Limb (tissue), 2 donors: Measurements from ENCODE around the gene MS4A4E.
A peak's percentile ranks its signal among the peaks of the same experiment; 100 is the strongest.
"Not testable (repeated sequence)": the region's sequence is repeated elsewhere in the genome, so short reads cannot be mapped to it uniquely, and the experiment has no call there.

Experiments used
- DNase-seq, 2 donors: peaks; one replicate each; pipeline ENCODE4 v3.0.0-alpha.2; 2016; ENCODE audit errors: extremely low spot score in 2 of 2

The MS4A4E gene

GRCh38 chr11:60221692-60222091 is 21.2 kb downstream of the MS4A4E start:
- DNase-seq, result no peak

DNA sequence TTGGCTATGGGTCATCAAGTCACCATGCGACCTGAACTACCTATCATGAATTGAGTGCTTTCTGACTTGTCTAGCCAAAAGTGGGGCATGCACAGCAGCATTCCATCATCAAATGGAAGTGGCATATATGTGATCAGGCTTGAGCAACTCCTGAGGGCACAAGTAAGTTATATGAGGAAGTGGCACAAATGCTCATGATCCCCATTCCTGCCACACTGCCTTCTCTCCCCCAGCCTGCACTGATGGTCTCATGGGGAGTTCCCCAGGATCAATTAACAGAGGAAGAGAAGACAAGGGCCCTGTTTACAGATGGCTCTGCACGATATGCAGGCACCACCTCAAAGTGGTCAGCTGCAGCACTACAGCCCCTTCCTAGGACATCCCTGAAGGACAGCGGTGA is 21.8 kb downstream of the MS4A4E start:
- no peak for DNase-seq

DNA sequence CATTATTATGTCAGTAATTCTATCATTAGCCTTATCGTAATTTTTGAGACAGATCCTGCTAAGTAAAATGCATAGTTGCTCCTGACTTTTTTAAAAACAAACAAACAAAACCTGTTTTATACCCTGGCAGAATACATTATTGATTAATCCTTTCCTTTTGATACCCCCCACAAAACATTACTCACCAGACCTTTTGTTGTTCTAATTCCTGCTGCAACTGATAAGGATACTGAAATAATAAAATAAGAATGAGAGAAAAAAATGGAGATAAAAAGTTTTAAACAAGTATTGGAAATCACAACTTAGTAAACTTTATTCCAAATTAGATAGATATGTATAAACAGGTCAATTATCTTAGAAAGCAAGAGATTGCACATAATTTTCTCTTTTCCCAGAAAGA is 28.6 kb downstream of the MS4A4E start:
- no peak for DNase-seq

GRCh38 chr11:60211206-60211605 is 31.7 kb downstream of the MS4A4E start:
- no peak for DNase-seq

- DNase-seq, result no peak
Observed at GRCh38 chr11:60209977-60210376, 33.0 kb downstream of the MS4A4E start.

GRCh38 chr11:60208951-60209350 is 34.0 kb downstream of the MS4A4E start:
- DNase-seq, result no peak

- DNase-seq, result no peak
Observed at GRCh38 chr11:60208146-60208895, 34.6 kb downstream of the MS4A4E start.

- DNase-seq, result no peak
Observed at GRCh38 chr11:60206616-60207015, 36.3 kb downstream of the MS4A4E start.

GRCh38 chr11:60204922-60205321 is 38.0 kb downstream of the MS4A4E start:
- DNase-seq, result no peak

DNA sequence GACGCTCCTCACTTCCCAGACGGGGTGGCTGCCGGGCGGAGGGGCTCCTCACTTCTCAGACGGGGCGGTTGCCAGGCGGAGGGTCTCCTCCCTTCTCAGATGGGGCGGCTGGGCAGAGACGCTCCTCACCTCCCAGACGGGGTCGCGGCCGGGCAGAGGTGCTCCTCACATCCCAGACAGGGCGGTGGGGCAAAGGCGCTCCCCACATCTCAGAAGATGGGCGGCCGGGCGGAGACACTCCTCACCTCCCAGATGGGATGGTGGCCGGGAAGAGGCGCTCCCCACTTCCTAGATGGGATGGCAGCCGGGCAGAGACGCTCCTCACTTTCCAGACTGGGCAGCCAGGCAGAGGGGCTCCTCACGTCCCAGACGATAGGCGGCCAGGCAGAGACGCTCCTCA is 41.6 kb downstream of the MS4A4E start:
- not testable (repeated sequence) for DNase-seq

- DNase-seq, result no peak
Observed at GRCh38 chr11:60197442-60197841, 45.5 kb downstream of the MS4A4E start.

DNA sequence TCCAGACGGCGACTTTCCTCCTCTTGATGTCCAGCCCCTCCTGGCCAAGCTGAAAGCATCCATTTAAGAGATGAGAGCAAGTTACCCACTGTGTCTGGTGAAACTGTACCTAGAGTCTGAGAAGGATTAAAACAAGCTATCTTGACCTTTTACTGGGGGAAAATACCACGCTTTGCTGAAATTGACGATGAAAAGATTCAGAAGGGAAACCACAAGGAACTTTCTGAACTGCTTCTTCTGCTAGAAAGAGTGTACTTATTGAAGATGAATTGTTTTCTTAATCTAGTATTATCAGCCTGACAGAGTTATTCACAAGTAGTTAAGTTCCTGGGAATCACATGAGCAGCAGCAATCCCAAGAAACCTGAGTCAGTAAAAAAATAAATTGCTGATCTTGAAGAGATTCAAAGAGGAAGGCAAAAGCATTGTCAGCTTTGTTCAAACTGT is 47.0 kb downstream of the MS4A4E start:
- DNase-seq, result no peak

GRCh38 chr11:60194511-60194910 is 48.4 kb downstream of the MS4A4E start:
- DNase-seq, result no peak

DNA sequence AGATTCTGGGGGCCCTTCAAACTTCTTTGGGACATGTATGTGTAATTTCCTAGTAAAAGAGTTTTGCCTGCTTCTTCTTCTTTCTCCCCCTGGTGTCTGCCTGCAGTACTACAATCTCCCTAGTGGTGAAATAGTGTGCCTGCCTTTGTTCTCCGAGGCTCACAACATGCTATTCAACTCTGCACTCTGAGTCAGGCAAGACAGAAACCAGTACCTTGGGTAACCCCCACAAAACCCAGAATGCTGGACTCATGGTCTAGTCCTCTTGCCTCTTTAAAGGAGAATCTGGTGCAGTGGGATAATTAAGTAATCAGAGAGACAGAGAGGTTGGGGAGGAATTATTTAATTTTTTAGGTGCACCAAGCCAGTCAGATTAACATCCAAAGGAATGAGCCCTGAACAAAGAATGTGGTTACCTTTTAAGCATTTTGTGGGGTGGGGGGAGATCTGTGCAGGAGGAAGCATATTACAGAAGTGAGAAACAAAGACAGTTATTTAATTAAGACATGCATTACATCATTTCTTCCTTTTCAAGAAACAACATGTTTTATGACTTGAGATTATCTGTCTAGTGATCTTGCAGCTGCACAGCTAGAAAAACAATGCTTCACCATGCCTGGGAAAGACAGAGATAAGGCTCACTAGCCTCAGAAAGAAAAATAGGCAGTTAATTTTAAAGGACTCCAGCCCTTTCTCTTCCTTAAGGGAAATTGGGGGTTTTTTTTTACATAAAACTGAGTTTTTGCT is 49.1 kb downstream of the MS4A4E start:
- DNase-seq, result peak in 1 of 2 donors; percentile 43

DNA sequence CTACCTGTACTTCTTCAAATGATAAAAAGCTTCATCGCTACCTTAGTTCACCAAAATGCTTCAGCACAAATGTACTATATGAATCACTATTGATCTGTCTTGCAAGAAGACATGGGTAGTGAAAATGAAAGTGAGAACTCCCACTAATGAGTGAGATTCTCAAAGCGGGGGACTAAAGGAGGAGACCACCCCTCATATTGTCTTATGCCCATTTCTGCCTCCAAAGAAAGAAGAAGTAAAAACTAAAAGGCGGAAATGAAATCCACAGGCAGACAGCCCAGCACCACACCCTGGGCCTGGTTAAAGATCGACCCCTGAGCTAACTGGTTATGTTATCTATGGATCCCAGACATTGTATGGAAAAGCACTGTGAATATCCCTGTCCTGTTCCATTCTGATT is 50.4 kb downstream of the MS4A4E start:
- not testable (repeated sequence) for DNase-seq

DNA sequence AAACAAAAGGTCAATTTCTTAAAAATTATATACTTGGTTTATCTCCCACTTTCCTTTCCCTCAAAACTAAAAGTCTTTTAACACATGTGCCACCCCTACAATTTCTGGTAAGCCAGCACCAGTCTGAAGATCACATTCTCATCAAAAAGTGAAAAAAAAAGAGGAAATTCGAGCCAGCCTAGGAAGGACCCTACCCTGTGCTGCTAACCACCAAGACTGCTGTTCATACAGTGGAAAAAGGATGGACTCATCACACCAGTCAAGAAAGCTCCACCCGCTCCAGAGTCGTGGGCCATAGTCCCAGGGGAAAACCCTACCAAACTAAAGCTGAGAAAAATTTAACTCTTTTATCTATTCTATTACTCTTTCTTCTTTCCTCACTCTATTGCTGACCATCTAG is 54.5 kb downstream of the MS4A4E start:
- not testable (repeated sequence) for DNase-seq

- DNase-seq, result not testable (repeated sequence)
Observed at GRCh38 chr11:60186128-60186527, 56.8 kb downstream of the MS4A4E start.

- DNase-seq, result not testable (repeated sequence)
Observed at GRCh38 chr11:60185512-60185827, 57.5 kb downstream of the MS4A4E start.

- no peak for DNase-seq
Observed at GRCh38 chr11:60184824-60185511, 58.0 kb downstream of the MS4A4E start.

- no peak for DNase-seq
Observed at GRCh38 chr11:60183591-60184205, 59.2 kb downstream of the MS4A4E start.

DNA sequence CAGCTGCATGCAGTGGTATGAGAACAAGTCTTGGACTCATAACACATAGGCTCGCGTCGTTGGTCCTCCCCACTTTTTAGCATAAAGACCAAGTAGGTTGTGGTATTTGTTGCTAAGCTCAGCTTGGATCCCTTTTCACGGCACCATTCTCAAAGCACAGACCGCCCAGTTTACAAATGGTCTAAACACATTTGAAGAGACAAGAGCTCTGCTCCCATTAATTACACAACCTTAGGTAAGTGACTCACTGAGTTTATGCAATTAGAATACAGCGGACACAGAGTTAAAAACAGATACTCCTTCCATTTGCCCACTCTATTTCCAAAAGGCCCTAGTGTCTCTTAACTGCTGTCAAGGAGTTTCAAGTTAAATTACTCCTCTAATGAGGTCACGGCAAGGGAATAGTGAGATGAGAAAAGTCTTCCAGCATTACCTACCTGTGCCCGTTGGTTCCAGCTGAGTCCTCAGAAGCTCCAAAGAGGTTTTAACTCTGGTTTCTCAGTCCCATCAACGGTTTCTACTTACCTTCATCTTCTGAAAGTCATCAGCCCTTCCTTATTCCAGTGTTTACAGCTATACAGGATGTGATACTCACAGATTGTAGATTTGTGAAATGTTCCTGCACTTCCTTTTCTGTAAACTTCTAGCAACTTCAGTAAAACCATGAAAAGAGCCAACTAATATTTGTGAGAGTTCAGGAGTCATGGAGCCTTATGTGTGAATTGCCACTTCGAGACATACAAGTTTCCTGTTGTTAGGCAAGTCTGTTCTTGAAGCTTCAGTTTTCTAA is 60.2 kb downstream of the MS4A4E start, which contains the start of gene MS4A6A:
TSS of gene MS4A6A (minus strand) at position 543 of the 790 bp plus-strand sequence. CDS start 1,356 bp downstream, outside the sequence.
- no peak for DNase-seq
